Measurements from ENCODE around the gene AKIRIN1.

- TF ChIP-seq POLR2A (IDR thresholded peaks at IDR 0.05; ENCODE audit: low read depth, low read length), result no peak
- TF ChIP-seq POLR2AphosphoS5 (IDR thresholded peaks at IDR 0.05; ENCODE audit: low read depth, low read length), result no peak
These were observed 28.5 kb upstream of the AKIRIN1 start for GRCh38 chr1:38962560-38962959.

Data from GM12892 (cell line).